ENCODE results near the gene TPT1.

TPT1 gene

DNA sequence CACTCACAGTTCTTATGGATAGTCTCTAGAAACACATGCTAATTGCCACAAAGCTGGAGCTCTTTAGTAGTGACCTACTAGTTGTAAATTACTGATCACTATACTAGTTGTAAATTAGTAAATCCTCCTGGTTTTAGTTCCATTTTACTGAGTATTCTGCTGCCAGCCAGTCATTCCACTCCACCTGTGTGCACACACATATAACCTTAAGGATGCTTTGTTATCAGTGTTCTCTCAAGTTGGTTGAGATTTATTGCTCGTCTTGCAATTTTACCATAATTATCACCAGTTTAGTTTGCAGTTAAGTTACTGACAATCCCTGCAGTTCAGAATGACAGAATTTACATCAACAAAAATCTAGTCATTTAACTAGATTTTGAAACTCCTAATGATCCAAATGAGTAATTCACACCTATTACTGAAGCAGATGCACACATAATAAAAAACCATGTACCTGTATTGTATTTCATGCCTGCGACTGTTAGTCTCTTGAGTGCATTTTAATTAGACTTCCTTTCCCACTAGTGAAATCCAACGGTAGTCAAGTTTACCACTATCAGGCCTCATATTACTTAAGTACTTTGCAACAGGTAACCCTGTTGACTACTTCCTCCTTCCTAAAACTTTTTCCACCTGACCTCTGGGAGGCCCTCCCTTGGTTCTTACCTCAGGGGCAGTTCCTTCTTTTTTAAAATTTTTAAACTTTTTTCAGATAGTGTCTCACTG lies 7.6 kb downstream of the TPT1 start:
- no peak for DNase-seq

DNA sequence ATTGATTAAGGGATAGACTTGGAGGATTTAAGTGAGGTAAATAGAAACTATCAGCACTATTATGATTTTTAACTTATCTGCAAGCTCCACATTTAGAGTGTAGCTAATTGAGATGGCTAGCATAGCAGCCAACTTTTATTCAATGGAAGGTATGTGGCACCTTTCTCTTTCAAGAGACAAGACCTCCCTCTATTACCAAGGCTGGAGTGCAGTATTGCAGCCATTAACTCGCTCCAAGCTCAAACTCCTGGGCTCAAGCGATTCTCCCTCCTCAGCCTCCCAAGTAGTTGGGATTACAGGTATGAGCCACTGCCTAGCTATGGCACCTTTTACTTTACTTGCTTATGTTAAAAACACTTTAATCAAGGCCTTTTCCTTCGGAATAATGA lies 8.2 kb downstream of the TPT1 start:
- no peak for DNase-seq

DNA sequence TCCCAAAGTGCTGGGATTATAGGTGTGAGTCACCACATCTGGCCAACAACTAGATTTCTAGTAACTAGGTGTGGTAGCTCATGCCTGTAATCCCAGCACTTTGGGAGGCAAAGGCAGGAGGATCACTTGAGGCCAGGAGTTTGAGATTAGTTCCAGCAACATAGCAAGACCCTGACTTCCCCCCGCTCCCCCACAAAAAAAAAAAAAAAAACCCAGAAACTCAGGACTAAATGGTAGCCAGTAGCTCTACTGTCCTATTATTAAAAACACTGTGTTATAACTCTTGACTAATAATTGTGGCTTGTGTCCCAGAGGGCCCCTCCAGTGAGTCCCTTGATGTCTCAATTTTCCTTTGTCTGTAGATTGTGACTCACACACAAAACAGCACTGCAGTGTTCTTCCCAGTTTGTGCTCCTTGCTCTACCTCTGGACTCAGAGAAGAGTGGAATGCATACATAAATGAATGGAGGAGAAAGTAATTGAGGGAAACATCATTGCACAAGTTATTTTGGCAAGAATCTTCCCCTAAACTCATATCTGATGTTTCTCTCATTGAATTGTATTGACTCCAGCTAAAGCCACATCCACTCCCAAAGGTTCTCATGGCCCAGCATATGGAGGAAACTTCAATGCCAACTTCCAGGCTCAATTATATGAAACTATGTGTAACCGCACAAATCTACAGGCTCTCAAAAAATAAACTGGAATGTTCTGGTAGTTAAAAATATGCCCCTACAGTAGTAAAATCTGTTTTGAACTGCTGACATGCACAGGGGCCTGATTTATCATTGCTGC lies 8.8 kb downstream of the TPT1 start:
- no peak for DNase-seq

DNA sequence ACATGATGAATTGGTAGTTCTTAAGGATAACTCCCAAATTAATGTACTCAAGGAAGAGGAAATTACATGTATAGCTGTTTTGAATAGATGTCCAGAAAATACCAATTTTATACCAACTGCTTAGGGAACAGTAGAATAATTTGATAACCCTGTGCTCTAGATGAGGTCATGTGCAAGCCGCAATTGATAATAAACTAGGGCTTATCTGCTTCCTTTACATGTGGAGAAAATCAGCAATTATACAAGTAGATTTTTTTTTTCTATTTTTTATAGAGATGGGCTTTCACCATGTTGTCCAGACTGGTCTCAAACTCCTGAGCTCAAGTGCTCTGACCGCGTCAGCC lies 9.3 kb downstream of the TPT1 start:
- DNase-seq = no peak

DNA sequence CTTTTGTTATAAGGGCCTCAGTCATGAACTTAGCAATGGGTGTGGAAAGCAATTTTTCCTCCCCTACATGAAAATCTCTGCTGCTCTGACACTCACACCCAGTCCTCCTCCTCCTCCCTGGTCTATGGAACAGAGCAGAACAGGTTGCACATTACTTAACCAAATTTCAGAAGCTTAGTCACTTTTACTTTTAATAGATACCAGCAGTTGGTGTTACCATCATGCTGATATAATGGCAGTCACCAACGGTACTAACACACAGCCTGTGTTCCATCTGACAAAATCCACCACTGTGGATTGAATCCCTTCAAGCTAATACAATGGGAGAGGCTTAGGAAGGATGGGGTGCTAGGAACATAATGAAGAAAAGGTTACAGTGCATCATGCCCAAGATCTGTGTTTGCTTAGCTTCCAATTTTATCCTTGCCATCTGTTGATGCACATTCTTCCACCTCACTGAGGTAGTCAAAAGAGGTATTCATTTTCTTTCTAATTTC lies 9.8 kb downstream of the TPT1 start:
- no peak for DNase-seq

DNA sequence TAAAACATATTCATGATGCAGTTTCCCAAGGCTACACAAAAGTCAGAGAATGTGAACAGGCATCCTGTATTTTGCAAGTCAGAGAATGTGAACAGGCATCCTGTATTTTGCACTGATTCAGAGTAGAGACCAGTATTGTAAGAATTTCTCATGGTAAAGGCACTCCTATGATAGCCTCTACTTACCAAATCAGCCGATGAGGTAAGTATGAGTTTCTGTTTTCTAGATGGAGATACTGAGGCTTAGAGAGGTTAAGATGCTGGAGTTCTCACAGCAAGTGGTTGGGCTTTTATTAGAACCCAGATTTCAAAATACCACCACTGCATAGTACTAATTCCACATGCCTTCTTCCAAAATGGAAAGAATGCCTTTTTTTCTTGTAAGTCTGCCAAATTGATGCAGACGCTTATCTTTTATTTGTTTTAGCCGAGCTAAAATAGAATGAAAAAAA lies 12.3 kb downstream of the TPT1 start:
- no peak for DNase-seq

DNA sequence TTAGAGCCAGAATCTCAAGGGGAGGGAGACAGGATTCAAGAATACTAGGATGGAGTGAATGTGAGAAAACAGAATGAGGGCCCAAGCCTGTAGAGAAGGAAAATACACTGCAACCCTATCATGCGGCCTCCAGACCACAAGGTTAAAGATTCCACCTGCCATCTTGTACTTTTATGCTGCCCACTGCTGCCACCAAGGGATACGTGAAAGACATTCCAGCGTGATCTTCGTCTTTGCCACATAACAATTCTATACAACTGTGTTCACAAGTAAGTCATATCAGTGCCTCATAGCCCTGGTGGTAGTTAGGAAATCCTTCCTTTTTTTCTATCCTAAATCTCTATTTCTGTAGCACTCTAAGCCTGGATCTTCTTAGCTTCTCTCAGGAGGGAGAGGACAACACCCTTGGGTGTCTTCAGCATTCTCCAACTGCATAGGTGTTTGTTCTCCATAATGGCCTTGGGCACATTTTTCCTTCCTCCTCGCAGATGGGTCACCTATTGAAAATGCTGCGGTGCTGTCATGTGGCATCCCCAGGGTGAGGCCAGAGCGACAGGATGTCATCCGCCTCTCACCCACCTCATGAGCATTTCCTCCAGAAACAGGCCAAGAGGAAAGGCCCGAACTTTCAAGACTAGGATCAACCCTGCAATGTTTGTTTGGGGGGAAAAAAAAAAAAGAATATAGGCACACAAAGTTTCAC lies 13.6 kb downstream of the TPT1 start:
- no peak for DNase-seq

DNA sequence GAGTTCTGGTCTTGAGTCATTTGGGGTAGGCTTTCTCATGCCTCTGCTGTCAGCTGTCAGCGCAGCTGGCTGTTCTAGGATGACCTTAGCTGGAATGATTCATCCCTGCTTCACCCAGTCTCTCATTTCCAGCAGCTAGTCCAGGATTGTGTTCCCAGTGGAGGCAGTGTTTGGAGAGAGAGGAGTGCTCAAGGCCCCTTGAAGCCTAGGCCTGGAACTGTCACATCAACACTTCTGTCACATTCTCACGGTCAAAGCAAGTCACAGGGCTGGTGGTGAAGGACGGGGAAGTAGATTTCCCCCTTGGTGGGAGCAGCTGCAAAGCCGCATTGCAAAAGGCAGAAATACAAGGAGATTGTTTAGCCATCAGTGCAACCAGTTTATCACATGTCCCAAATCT lies 15.2 kb downstream of the TPT1 start:
- DNase-seq = no peak

DNA sequence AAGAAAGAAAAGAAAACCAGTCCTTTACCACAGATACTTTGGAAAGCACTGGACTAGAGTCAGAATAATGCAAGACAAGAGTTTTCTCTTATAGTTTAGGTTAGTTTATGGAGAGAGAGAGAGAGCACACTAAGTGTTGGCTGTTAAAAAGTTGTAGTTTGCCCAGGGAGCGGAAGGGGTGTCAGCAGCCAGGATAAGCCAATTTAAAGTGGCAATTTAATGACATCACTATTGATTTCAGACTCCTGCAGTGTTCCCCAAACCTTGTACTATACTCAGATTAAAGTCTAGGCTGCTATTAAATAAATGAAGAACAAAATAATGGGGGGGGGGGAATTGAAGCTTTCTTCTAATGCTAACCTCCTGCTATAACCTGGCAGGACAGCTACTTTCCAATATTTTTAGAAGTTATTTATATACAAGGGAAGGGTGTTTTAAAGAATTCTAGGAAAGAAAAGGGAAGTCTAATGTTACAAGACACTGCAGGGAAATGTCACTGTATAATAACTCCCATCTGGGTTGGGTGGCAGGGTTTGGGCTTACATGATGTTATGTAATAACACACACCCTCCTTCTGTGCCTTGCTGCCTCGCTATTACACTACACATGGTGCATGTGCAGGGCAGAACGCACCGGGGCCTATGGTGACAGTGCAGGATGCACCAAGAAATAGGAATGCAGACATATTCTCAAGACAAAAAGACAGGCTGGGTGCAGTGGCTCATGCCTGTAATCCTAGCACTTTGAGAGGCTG lies 19.9 kb downstream of the TPT1 start:
- no peak for DNase-seq

DNA sequence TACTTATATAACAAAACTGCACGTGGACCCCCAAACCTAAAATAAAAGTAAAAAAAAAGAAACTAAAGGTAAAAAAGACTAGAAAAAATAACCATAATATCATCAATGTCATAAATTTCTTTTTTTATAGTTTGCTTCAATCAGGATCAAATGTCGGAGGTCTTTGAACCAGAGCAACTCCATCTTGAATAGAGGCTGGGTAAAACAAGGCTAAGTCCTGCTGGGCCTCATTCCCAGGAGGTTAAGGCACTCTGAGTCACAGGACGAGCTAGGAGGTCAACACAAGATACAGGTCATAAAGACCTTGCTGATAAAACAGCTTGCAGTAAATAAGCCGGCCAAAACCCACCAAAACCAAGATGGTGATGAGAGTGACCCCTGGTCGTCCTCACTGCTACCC lies 24.0 kb downstream of the TPT1 start:
- no peak for DNase-seq

DNA sequence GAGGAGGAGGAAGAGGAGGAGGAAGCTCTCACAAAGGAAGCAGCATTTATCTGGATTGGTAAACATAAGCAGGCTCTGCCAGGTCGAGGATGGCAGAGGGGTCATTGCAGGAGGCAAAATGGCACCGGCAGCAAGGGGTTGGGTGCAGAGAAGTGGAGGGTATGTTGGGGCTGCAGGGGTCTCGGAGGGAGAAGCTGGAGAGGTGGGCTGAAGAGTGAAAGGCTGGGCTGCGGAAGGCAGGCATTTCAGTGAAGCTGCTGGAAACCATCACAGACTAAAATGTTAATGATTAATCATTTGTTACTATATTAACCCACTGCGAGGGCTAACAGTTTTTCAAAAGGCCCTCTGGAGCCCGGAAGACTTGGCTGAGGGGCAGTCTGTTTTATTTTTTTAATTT lies 24.6 kb downstream of the TPT1 start:
- DNase-seq = no peak

DNA sequence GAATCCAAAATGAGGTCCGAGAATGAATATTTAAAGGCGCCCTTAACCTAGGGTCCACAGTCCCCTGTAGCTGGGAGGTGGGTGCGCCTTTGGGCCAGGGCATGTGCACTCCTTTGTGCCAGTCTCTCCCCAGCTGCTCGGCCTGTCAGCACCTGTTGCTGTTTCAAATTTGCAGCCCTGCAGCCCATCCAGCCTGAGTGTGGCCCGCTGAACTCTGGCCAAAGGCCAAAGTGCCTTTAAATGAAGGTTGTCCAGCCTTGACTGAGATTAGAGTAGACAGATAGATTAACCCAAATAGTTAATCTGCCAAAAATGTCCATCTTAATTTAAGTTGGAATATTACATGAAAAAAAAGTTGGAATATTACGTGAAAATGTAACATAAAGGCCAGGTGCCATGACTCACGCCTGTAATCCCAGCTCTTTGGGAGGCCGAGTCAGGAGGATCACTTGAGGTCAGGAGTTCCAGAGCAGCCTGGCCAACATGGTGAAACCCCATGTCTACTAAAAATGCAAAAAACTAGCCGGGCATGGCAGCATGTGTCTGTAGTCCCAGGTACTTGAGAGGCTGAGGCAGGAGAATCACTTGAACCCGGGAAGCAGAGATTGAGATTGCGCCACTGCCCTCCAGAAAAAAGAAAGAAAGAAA lies 25.3 kb downstream of the TPT1 start:
- DNase-seq = no peak

DNA sequence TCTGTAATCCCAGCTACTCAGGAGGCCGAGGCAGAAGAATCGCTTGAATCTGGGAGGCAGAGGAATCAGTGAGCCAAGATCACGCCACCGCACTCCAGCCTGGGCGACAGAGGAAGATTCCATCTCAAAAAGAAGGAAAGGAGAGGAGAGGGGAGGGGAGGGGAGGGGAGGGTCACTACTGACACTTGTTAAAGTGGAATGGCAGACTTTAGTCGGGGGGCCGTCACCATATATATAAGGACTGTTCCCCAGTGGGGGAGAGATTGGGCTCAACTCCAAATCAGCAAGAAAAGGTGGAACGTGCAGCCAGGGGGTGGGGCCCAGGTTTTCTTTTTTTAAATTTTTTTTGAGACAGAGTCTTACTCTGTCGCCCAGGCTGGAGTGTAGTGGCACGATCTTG lies 26.2 kb downstream of the TPT1 start:
- no peak for DNase-seq

DNA sequence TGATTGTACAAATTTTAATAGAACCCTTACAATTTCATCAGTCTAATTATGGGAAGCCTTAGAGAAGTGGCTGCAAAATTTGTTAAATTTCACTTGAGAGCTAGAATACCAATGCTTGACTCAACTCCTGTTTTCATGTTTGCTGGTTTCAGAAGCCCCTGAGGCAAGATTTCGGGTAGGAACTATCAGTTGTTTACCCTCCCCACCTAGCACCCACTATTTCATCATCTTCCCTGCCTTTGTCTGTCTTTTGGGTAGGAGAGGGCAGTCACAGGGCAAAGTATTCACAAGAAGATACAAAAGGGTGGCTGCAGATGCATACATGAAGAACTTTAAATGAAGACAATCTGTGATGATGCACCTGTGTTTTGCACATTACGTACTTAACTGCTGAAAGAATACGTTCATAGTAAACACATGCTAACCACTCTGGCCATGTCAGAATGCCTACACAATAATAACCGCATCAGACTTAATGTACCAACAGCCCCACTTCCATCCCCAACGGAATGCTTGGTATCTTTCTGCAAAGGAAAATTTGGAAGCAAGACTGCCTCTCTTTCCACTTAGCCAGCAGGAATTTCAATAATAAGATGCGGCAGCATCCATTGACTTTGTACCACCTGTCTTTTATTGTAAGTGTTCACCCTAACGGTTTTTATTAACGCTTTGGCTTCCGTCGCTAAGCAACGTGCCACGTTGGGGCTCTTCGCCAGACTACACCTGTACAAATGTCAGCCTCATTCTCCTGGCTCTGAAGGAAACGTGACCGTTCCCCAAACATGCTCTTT lies 30.4 kb downstream of the TPT1 start:
- no peak for DNase-seq

DNA sequence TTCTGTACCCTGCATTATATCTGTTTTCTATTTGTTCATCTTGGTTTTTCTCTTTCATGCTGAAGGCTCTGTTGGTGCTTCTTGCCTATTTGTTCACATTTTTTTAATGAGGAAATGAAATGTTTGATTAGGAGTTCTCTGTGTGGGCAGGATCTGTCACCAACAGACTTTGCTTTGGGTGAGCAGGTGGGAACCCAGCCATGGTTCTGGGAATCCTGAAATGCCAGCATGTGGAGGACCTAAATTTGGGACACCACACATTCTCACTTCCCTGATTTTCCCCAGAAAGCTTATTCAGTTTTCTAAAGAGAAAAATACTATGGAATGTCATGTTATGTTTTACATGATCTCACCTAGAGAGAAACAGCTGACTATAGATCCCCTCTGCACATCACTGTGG lies 34.0 kb downstream of the TPT1 start:
- no peak for DNase-seq

DNA sequence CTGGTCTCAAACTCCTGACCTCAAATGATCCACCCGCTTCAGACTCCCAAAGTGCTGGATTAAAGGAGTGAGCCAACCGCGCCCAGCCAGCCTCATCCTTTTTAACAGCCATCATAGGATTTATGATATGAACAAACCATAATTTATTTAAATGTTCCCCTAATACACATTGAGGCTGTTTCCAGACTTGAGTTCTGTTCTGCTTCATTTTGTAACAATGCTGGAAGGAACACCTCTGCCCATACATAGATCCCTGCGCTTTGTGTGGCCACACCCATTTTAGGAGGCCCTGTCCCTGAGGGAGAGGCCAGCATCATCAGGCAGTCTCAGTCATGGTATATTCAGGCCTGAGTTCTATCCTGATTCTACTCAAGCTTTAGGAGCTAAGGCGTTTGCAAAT lies 35.9 kb downstream of the TPT1 start:
- no peak for DNase-seq

DNA sequence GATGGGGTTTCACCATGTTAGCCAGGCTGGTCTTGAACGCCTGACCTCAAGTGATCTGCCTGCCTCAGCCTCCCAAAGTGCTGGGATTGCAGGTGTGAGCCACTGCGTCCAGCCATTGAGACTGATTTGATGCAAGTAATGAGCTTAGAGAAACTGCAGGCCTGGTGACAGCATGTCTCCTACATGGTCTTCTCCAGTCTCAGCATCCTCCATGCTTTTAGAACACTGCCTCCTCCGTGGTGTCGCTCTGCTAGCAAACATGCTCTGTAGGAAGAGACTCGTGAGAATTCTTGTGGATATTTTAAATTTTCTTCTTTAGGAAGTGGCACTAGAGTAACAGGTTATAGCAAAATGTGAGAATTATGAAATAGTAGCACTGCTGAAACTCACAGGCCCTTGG lies 37.1 kb downstream of the TPT1 start:
- DNase-seq = no peak

DNA sequence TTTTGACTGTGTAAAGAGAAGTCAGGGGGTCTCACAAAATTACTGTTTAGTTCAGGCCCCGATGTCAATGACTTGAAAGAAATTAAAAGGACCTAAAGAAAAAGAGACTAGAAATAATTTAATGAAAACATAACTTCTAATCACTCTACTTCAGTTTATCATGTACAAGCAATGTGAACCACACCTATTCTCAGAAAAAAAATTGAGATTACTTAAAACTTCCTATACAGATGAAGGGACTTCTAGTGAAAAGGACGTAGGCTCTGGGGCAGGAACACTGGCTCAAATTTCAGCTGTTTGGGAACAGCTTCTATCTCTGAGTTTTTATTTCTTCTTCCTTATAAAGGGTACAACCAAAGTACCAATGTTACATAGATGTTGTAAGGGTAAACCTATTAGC lies 38.0 kb downstream of the TPT1 start:
- no peak for DNase-seq

DNA sequence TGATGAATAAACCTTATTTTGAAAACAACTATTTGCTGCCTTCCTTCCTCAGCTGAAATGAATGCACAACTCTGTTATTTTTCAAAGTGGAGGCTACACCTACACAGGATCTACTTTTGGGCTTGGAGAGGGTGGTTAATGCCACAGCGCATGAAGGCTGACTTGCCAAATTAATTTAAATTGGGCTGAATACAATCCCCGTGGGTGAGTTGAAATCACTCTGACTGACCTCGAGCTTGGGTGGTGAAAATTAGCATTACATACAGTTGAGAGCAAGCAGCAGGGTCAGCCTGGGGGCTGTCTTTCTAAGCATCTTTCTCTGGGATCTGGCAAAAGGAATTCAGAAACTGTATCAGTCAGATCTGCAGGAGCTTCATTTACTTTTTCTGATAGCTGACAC lies 38.5 kb downstream of the TPT1 start:
- DNase-seq = no peak

DNA sequence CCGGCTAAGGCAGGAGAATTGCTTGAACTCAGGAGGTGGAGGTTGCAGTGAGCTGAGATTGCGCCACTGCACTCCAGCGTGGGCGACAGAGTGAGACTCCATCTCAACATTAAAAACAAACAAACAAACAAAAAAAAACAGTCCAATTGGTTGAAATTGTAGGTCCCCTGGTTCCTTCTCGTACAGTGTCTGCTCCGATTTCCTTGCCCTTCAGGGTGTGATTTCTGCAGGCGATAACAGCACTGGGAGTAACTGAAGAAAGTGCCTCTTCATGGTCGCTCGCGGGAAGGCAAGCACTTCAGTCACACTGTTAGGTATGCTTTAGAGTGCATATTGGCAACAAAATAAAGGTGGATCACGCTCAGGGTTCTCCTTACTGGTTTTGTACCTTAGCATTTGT lies 39.7 kb downstream of the TPT1 start:
- no peak for DNase-seq

DNA sequence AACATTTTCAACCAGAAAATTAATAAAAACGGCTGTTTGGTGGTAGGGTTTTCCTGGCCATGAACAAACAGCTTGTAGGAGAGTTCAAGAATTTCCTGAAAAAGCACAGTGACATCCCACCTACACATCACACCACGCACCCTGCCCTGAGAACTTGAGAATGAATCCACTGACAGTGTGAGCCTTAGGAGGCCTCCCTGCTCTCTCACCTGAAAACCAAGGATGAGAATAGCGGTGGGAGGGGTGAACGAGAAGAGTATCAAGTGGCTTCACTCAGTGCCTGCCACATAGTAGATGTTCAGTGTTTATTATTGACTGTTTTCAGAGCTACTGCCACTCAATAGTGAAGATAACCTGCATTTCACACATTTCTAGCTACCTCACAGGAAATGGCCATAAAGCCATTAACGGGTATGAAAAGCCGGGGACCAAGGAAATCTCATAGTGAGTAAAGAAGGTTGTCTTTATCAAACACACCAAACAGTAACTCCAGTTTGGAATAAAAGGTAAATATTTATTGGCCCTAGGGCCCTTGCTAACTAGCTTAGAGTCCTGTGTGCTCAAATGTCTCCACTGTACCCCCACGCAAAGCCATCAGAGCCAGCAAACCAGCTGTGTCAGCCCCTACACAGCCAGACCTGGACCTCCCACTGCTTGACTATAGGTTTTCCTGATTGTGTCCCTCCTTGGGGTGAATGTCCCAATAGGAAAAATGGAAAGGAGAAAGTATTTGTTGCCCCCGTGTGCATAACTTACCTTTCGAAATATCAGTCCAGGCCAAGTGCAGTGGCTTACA lies 40.6 kb downstream of the TPT1 start:
- no peak for DNase-seq
